Muscle of back (tissue), 11 donors: Measurements from ENCODE around the gene GALNT18. TPM values are rescaled to one million over a fixed set of nuclear protein-coding genes. Genes with fewer than 3 reads are reported as not detected.

Source experiments
- DNase-seq, 3 donors: peaks; one replicate each; pipeline versions ENCODE4 v3.0.0 to v3.0.0-alpha.2; 2013
- polyA plus RNA-seq, 10 donors: library from polyadenylated mRNA; unstranded; fragments of 120-200 nt; gene quantifications; one replicate each; pipeline ENCODE4 v1.2.1, GENCODE V29; 2013; ENCODE audit not compliant: insufficient read length in 10 of 10

Gene GALNT18
- polyA plus RNA-seq, 10 donors, result 8.2 to 14.0 (median 11.1) TPM

- no peak for DNase-seq
These were observed 6.8 kb upstream of the GALNT18 start for GRCh38 chr11:11628651-11629050.

DNA sequence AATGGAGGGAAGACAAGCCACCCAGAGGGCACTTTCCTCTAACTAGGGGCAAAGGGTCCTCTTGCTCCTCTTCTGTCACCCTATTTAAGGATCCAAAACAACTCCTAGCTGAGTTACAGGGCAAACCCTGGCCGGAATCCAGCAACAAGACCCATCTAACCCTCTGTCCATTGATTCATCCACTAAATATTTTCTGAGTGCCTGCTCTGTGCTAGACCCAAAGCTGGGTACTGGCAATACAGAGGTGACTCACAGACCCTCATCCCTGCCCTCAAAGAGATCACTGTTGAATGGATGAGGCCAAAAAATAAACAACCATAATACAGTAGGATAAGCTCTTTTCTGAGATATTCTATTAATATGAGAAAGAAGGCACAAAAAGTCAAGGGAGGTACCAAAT lies 4.3 kb upstream of the GALNT18 start:
- DNase-seq, result no peak

GRCh38 chr11:11624926-11625325 lies 3.1 kb upstream of the GALNT18 start:
- no peak for DNase-seq

GRCh38 chr11:11624204-11624603 lies 2.4 kb upstream of the GALNT18 start:
- no peak for DNase-seq

DNA sequence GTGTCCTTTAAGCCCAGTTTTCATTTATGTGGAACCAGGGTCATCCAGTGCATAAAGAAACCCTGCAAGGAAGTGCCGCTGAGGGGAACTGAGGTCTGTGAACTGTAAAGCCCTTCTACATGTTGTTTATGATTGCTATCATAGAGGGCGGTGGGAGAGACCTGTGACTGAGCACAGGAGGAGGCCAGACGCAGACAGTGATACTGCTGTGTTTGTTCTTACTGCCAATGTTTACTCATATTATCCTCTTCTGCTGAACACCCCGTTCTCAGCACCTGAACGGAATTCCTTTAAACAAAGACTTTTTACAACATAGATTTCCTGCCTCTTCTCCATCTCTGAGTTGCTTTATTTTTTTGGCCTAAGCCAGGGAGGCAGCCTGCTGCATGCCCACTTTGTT lies 967 bp upstream of the GALNT18 start:
- no peak for DNase-seq

- DNase-seq, result no peak
These were observed 518 bp upstream of the GALNT18 start for GRCh38 chr11:11622340-11622706.

GRCh38 chr11:11620921-11621572 lies 758 bp downstream of the GALNT18 start:
- DNase-seq, result peak; percentile 35 to 84 (median 60)

- peak in 2 of 3 donors; percentile 39 to 62 for DNase-seq
These were observed 1.5 kb downstream of the GALNT18 start for GRCh38 chr11:11620173-11620920.

GRCh38 chr11:11618973-11619435 lies 2.8 kb downstream of the GALNT18 start:
- DNase-seq, result no peak

DNA sequence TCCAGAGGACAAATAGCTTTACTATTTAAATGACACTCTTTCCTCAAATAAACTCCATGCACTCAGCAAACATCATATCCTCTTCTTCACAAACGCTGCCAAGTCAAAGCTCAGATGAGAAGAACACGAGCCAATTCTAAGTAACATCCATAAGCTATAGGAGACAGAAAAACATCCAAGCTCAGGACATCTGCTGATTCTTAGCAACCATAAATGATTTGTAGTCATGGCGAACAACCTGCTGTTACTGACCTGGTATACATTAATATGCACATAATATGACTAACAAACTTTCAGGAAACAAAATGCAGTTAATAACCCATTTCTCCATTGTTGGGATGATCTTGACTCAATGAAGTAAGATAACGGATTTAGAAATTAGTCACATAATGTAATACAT lies 6.7 kb downstream of the GALNT18 start:
- DNase-seq, result peak in 2 of 3 donors; percentile 26 to 61

GRCh38 chr11:11612439-11612838 lies 9.4 kb downstream of the GALNT18 start:
- no peak for DNase-seq

- DNase-seq, result no peak
These were observed 10.4 kb downstream of the GALNT18 start for GRCh38 chr11:11611381-11611780.

GRCh38 chr11:11608783-11609232 lies 13.0 kb downstream of the GALNT18 start:
- DNase-seq, result no peak

- no peak for DNase-seq
These were observed 14.0 kb downstream of the GALNT18 start for GRCh38 chr11:11607772-11608171.

DNA sequence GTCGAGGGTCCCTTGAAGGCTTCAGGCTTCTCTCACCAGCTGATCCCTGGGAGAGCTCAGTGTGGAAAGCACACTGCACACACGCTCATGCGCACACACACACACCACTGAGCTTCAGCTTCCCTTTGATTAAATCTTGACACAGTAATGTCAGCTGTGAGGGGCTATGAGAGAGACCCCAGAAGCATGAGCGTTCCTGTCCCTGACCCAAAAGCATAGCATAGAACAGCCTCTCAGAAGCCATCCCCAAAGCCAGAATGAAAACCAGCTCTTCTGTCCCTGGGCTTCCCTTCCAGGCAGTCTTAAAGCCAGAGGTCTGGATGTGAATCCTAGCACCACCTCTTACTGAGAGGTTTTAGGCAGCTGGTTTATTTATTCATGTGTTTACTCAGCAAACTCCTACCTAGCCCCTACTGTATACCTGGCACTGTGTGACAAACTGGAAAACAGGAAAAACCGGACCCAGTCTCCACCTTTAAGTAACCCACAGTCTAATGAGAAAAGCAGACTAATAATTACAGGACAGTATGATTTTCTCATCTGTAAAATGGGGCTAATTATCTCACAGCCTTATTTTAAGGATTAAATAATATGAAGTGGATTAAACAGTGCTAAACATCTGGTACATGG lies 15.9 kb downstream of the GALNT18 start:
- DNase-seq, result no peak

GRCh38 chr11:11605181-11605580 lies 16.6 kb downstream of the GALNT18 start:
- DNase-seq, result no peak

DNA sequence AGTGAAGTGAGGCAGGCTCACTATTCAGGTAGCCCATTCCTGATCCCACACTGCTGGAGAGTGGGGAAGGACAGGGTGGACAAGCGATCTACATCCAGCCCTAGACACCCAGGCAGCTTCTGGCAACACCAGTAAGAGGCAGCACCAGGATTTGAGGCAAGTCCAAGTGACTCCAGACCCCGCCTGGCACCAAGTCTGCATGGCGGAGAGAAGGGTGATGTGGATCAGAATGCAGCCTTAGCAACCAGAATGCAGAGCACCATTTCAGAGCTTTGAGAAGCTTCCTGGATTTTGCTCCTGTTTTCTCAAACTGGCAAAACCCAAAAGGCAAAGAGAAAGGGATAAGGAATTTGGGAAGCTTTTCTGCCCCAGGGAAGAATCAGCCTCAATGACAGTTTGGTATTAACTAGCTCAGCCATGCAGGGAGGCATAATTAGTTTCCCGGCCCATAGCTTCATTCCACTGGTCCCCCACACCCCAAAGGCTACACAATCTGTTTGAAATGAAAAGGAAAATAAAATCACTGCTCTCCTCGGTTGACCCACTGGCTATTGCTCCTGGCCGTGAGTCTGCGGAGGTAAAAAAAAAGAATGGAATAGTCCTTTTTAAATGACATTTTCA lies 17.3 kb downstream of the GALNT18 start:
- no peak for DNase-seq

GRCh38 chr11:11602011-11602410 lies 19.8 kb downstream of the GALNT18 start:
- no peak for DNase-seq

DNA sequence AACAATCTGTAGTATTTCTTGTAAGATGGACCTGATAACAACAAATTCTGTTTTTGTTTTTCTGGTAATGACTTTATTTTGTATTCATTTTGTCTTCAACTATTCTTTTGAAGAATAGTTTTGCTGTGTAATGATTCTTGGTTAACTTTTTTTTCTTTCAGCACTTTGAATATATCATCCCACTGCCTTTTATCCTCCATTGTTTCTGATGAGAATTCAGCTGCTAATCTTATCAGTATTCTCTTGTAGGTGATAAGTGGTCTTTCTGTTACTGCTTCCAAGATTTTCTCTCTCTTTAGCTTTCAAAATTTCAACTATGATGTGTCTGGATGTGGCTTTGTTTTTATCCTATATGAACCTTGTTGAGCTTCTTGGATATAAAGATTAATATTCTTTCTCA lies 21.5 kb downstream of the GALNT18 start:
- no peak for DNase-seq

GRCh38 chr11:11598243-11598642 lies 23.6 kb downstream of the GALNT18 start:
- DNase-seq, result no peak

DNA sequence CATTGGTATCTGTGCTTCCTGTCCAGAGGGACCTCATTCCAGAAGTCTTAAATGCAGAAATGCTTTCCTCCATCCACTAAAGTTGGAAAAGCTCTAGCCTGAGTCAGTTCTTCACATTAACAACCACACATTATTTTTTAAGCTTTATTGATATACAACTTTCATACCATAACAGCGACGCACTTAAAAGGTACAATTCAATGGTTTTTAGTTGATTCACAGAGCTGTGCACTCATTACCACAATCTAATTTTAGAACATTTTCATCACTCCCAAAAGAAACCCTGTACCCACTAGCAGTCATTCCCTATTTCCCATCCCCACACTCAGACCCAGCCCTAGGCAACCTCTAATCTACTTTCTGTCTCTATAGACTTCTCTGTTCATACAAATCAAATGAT lies 27.6 kb downstream of the GALNT18 start:
- DNase-seq, result no peak

GRCh38 chr11:11592146-11592684 lies 29.6 kb downstream of the GALNT18 start:
- no peak for DNase-seq
